GM19372 (cell line): ENCODE measurements around the gene ZNF383.
"Not testable (repeated sequence)": the region's sequence is repeated elsewhere in the genome, so short reads cannot be mapped to it uniquely, and the experiment has no call there.

Source experiments
- ATAC-seq: cut with Tn5 transposase; IDR thresholded peaks from one replicate; pipeline ENCODE4 v1.9.1; 2021; ENCODE audit warnings: mild to moderate bottlenecking, low read depth, moderate library complexity; ENCODE audit not compliant: unreplicated experiment

The ZNF383 gene

DNA sequence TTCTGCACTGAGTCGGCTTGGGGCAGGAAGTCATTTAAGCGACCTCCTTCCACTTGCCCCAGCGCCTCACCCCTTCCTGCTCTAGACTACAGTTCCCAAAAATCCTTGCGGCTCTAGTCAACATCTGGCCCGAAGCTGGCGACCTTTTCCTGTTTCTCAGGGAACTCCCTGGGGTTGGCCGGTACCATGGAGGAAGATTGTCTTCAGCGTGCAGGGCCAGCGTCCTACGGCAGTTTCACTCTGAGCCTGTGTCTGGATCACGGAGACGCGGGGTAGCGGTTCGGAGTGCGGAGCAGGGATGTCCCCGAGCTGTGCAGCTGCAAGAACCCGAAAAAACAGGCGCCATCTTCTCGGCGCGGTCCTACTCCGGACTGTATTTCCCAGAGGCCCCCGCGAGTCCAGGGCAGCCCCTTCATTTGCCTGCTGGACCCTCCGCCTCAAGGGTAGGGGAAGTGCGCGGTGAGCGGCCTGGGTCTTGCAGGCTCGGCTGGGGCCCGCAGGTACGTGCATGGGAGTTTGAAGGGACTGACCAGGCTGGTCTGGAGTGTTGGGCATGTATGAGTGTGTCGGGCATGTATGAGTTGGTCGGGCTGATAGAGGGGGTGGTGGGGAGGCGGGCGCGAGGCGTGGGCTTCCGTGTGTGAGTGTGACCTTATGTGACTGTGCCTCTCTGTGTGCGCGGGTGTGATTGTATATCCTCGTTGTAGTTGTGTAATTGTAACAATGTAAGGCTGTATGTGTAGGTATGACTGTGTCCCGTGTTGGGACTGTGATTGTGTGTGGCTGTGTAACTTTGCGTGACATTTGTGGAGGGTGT is at the start of gene ZNF383:
Gene ZNF383 (plus strand): TSS at position 440 of the 817 bp plus-strand sequence. CDS start 12,240 bp downstream, outside the sequence.
- ATAC-seq = peak; percentile 82

DNA sequence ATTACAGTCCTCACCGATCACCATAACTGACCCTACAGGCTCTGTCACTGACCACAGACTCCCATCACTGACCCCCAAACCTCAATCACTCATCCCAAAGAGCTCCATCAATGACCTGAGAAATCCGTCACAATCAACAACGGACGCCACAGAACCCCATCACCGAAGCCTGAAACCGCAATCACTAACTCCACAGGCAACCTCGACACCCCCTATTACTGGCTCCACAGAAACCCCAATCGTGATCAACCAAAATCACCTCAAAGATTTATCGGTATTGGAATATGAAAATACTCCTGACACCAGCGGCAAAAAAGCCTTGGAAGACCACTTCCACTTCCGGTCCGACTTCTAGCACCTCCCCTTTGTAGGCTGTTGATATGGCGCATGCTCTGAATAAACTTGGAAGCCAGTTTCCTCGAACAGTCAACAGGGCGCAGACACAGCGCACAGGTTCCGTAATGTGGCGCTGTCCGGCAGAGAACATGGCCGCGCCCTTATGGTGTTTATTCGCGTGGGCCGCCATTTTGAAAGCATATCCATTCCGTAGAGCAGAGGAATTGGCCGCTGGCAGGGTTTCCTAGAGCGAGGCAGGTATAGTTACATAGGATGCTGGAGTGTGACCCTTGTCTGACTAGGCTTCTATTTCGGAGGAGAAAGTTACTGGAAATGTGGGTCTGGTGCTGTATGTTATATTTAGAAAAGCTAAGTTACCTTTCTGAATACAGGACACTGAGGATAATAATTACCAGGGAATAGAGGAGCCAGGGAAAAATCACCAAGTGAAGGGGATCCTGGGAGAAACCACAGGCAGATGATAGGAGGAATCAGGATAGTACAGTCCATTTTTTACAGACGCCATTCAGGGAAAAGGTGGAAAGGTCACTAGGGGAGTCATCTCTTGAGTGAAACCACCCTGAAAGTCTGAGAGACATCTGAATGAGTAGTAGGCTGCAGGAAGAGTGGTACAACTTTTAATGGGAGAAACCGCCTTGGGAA is 45.3 kb upstream of the ZNF383 start, which contains the start of gene ZNF585A:
Gene ZNF585A (minus strand): TSS at position 328 of the 999 bp plus-strand sequence. CDS start 2,785 bp downstream, outside the sequence.
- ATAC-seq = peak; percentile 98

DNA sequence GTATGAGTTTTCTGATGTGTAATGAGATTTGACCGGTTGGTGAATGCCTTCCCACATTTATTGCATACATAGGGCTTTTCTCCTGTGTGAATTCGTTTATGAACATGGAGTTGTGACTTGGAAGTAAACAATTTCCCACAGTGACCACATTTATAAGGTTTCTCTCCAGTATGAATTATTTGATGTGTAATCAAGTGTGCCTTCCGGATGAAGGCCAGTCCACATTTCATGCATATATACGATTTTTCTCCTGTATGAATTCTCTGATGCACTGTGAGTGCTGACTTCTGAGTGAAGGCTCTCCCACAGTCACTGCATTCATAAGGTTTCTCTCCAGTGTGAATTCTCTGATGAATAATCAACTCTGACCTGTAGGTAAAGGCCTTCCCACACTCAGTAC is 31.9 kb upstream of the ZNF383 start:
- not testable (repeated sequence) for ATAC-seq

- ATAC-seq = not testable (repeated sequence)
Measured at GRCh38 chr19:37195248-37195647, 22.8 kb upstream of the ZNF383 start.

GRCh38 chr19:37197115-37197514 is 20.9 kb upstream of the ZNF383 start:
- ATAC-seq = not testable (repeated sequence)

DNA sequence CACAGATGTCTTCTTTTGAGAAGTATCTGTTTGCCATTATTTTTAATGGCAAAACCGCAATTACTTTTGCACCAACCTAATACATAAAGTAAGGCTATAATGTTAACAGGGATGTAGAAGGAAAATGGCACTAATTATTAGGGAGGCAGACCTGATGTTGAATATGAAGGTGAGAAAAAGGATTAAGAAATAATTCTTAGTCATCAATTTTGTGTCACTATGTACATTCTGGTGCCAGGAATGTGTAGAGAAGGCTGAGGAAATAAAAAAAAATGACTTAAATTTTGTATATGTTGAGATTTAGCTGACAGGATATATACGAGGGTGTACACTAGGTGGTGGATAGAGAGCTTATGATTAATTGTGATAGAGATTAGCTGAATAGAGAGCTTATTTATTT is 20.2 kb upstream of the ZNF383 start:
- no peak for ATAC-seq

GRCh38 chr19:37217480-37217774 is 587 bp upstream of the ZNF383 start:
- ATAC-seq = peak; percentile 4

DNA sequence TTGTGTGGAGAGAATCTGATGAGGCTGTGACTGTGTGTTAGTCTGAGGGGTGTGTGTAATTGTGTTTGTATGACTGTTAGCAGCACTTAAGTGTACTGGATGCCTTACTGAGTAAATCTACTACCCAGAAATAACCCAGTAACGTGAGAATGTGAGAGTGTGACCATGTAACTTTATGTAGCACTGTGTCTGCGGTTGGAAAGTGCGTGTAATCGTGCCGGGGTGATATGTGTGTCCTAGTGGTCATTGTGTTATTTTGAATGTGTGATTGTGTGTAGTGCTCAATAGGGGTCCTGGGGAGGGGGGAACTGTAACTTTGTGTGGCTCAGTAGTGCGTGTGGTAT is 550 bp downstream of the ZNF383 start:
- ATAC-seq = no peak

DNA sequence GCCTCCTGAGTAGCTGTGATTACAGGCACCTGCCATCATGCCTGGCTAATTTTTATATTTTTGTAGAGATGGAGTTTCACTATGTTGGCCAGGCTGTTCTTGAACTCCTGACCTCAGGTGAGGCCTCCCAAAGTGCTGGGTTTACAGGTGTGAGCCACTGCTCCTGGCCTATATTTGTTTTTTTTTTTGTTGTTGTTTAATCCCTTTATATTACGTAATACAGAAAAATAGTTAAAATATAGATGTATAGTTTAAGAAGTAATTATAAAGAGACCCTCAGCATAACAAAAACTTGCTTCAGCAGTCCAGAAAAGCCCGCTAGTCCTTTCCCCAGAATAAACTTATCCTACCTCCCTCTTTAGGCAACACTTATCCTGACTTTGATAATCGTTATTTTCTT is 2.4 kb downstream of the ZNF383 start:
- no peak for ATAC-seq

GRCh38 chr19:37221136-37221535 is 3.1 kb downstream of the ZNF383 start:
- ATAC-seq = no peak

DNA sequence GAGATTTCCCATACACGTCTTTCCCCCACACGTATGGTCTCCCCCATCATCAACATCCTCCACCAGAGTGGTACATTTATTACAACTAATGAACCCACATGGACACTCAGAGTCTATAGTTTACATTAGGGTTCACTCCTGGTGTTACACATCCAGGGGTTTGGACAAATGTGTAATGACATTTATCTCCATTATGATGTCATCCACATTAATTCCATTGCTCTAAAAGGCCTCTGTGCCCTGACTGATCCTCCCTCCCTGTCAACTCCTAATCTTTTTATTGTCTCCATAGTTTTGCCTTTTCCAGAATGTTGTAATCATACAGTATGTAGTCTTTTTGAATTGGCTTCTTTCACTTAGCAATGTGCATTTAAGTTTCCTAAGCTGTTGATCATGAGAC is 8.2 kb downstream of the ZNF383 start:
- ATAC-seq = no peak

DNA sequence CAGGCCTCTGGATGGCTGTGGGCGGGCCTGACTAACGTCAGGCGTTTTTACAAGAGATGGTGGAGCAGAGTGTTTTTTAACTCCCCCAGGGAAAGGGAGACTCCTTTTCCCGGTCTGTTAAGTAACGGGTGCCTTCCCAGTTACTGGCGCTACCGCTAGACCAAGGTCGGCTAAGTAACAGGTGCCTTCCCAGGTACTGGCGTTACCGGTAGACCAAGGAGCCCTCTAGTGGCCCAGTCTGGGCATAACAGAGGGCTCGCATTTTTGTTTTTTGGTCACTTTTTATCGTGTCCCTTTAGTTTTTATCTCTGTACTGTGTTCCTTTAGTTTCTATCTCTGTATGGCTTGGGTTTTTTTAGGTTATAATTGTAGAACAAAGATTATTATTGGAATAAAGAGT is 10.0 kb downstream of the ZNF383 start:
- no peak for ATAC-seq

DNA sequence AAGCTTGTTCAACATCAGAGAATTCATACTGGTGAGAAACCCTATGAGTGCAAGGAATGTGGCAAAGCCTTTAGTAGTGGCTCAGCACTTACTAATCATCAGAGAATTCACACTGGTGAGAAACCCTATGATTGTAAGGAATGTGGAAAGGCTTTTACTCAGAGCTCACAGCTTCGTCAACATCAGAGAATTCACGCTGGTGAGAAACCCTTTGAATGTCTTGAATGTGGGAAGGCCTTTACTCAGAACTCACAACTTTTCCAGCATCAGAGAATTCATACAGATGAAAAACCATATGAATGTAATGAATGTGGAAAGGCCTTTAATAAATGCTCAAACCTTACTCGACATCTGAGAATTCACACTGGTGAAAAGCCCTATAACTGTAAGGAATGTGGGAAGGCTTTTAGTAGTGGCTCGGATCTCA is 25.2 kb downstream of the ZNF383 start:
- no peak for ATAC-seq

- ATAC-seq = no peak
Measured at GRCh38 chr19:37251308-37252229, 33.6 kb downstream of the ZNF383 start.

DNA sequence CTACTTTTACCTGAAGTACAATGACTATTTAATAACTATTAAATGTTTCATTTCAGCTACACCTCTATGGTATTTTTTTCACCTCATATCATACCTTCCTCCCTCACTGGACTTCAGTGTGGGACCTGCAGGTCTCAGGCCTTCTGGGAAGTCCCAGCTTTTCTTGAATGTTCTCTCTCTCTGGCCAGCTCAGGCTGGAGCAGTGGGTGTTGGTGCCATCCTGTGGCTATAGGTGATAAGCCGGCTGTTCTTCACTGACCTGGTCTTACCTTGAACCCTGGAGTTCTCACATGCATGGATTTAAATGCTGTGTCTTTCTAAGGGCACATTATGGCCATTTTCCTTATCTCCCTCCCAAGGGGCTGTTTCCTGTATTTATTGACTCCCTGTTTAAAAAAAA is 45.0 kb downstream of the ZNF383 start:
- ATAC-seq = not testable (repeated sequence)

DNA sequence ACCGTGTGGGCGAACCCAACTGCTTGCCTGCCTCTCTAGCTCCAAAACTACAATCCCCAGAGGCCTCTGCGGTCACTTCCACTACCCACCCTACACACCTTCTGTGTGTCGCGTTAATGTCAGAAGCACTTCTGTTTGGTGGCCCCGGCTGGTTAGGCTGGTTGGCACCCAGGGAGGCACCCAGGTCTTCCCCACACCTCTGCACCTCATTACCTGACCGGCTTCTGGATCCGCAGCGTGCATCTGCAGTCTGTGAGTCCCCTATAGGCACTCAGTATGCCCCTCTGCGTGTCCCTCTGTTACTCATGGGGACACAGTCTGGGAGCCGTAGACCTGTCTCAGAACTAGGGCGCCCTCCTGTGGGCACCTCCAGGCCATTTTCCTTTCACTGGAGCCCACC is 49.0 kb downstream of the ZNF383 start:
- not testable (repeated sequence) for ATAC-seq

- not testable (repeated sequence) for ATAC-seq
Measured at GRCh38 chr19:37267755-37268154, 49.7 kb downstream of the ZNF383 start.

GRCh38 chr19:37280656-37281055 is 62.6 kb downstream of the ZNF383 start:
- not testable (repeated sequence) for ATAC-seq

- not testable (repeated sequence) for ATAC-seq
Measured at GRCh38 chr19:37284020-37284419, 66.0 kb downstream of the ZNF383 start.

DNA sequence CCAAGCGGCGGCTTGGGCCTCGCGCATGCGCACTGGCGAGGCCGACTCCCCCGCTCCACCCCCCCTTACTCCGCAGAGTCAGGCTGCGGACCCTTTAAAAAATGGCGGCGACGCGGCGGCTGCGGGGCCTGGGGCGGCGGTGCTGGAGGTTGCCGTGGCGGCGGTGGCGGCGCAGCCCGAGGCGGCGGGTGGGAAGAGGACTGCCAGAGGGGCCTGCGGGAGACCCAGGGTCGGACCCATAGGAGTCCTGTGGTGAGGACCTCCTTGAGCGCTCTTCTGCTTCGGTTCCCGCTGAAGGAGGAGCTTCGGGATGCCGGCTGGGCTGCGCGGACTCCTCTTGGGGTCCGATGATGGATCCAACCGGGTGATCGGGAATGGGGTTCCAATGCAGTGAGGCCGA is 71.2 kb downstream of the ZNF383 start:
- ATAC-seq = not testable (repeated sequence)
